ENCODE results near the gene SCO1.

DNA sequence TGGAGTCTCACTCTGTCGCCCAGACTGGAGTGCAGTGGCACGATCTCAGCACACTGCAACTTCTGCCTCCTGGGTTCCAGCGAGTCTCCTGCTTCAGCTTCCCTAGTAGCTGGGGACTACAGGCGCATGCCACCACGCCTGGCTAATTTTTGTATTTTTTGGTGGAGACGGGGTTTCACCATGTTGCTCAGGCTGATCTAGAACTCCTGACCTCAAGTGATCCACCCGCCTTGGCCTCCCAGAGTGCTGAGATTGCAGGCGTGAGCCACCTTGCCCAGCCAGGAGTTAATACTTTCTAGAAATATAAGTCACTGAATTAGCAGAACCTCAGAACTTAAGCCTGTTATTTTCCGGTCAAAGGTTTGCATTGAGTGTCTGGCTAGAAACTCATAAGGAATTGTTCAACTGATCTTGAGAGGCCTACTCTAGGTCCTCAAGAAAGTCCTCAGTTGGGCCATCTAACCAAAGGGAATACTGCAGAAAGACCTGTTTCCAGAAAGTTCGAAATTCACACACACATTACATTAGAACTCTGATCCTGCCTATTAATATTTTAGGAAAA, 31.1 kb upstream of the SCO1 start:
- TF ChIP-seq POLR2A (IDR thresholded peaks at IDR 0.05) (no peak), POLR2AphosphoS5 (IDR thresholded peaks at IDR 0.05) (no peak), EP300 (IDR thresholded peaks at IDR 0.05) (no peak)
- TF ChIP-seq, protein P1, sequence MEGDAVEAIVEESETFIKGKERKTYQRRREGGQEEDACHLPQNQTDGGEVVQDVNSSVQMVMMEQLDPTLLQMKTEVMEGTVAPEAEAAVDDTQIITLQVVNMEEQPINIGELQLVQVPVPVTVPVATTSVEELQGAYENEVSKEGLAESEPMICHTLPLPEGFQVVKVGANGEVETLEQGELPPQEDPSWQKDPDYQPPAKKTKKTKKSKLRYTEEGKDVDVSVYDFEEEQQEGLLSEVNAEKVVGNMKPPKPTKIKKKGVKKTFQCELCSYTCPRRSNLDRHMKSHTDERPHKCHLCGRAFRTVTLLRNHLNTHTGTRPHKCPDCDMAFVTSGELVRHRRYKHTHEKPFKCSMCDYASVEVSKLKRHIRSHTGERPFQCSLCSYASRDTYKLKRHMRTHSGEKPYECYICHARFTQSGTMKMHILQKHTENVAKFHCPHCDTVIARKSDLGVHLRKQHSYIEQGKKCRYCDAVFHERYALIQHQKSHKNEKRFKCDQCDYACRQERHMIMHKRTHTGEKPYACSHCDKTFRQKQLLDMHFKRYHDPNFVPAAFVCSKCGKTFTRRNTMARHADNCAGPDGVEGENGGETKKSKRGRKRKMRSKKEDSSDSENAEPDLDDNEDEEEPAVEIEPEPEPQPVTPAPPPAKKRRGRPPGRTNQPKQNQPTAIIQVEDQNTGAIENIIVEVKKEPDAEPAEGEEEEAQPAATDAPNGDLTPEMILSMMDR (IDR thresholded peaks at IDR 0.05), result no peak

Data from gastroesophageal sphincter (tissue), 3 donors.